KBM-7 (cell line): Measurements from ENCODE around the gene RBX1.
A peak's percentile ranks its signal among the peaks of the same experiment; 100 is the strongest.
"Not testable (repeated sequence)": the region's sequence is repeated elsewhere in the genome, so short reads cannot be mapped to it uniquely, and the experiment has no call there.

Source experiments
- DNase-seq: peaks from one replicate; pipeline ENCODE4 v3.0.0-alpha.2; 2015
- in situ Hi-C: fragments of 300-500 bp; cut with MboI; formaldehyde crosslinking; loops from 2 replicates; pipeline ENCODE4 v1.14.3; 2020; ENCODE audit warnings: low sequenced_read_pairs, low pct_unique_long_range_greater_than_20kb, mixed read lengths

RBX1 gene

GRCh38 chr22:40950962-40951794 is at the start of gene RBX1:
RBX1 (plus strand) TSS chr22:40951378; CDS start chr22:40951399, 21 bp downstream.
- peak; percentile 98 for DNase-seq
- in situ Hi-C loops: no loop called here

- no peak for DNase-seq
- in situ Hi-C loops: no loop called here
Observed at GRCh38 chr22:40904101-40904500, 47.1 kb upstream of the RBX1 start.

- in situ Hi-C loops: no loop called here
- no peak for DNase-seq
Observed at GRCh38 chr22:40908895-40909294, 42.3 kb upstream of the RBX1 start.

- DNase-seq: no peak
- in situ Hi-C loops: no loop called here
Observed at GRCh38 chr22:40911772-40912171, 39.4 kb upstream of the RBX1 start.

GRCh38 chr22:40912987-40913386 is 38.2 kb upstream of the RBX1 start:
- in situ Hi-C loops, DNase-seq: not testable (repeated sequence)

- in situ Hi-C loops: no loop called here
- no peak for DNase-seq
Observed at GRCh38 chr22:40919446-40919845, 31.7 kb upstream of the RBX1 start.

- no peak for DNase-seq
- in situ Hi-C loops: no loop called here
Observed at GRCh38 chr22:40920526-40920925, 30.7 kb upstream of the RBX1 start.

GRCh38 chr22:40922484-40923303 is 28.5 kb upstream of the RBX1 start:
- DNase-seq: peak; percentile 74
- in situ Hi-C loops: no loop called here

- in situ Hi-C loops: no loop called here
Observed at GRCh38 chr22:40928657-40929056, 22.5 kb upstream of the RBX1 start.

GRCh38 chr22:40932396-40932795 is 18.8 kb upstream of the RBX1 start:
- DNase-seq: no peak
- in situ Hi-C loops: no loop called here

More at GRCh38 chr22:40928657-40929056, 22.5 kb upstream of the RBX1 start:
- no peak for DNase-seq

GRCh38 chr22:40939202-40939601 is 12.0 kb upstream of the RBX1 start:
- DNase-seq: no peak
- in situ Hi-C loops: no loop called here

- in situ Hi-C loops: no loop called here
- no peak for DNase-seq
Observed at GRCh38 chr22:40951795-40952605, 822 bp downstream of the RBX1 start.

- DNase-seq: peak; percentile 53
- in situ Hi-C loops: no loop called here
Observed at GRCh38 chr22:40953471-40953870, 2.3 kb downstream of the RBX1 start.

GRCh38 chr22:40954113-40954512 is 2.9 kb downstream of the RBX1 start:
- DNase-seq: no peak
- in situ Hi-C loops: no loop called here

- in situ Hi-C loops: no loop called here
- DNase-seq: no peak
Observed at GRCh38 chr22:40955571-40955970, 4.4 kb downstream of the RBX1 start.

GRCh38 chr22:40957601-40958000 is 6.4 kb downstream of the RBX1 start:
- no peak for DNase-seq
- in situ Hi-C loops: no loop called here

GRCh38 chr22:40958299-40958698 is 7.1 kb downstream of the RBX1 start:
- DNase-seq: no peak
- in situ Hi-C loops: no loop called here

GRCh38 chr22:40960145-40960544 is 9.0 kb downstream of the RBX1 start:
- in situ Hi-C loops: no loop called here
- no peak for DNase-seq

- peak; percentile 20 for DNase-seq
- in situ Hi-C loops: no loop called here
Observed at GRCh38 chr22:40965936-40966725, 15.0 kb downstream of the RBX1 start.
